HepG2 (cell line): ENCODE data around the gene PLPPR2.

Source experiments
- BHLHE40 ChIP-seq: IDR thresholded peaks from 2 replicates; pipeline ENCODE4 v1.6.1; 2011; ENCODE audit warnings: low read length, improper control_type of control experiment
- HNRNPUL1 ChIP-seq: fragments of 200-400 bp; formaldehyde crosslinking; IDR thresholded peaks from 2 replicates; pipeline ENCODE4 v1.6.1; 2017; ENCODE audit warnings: low read depth, mild to moderate bottlenecking, low read length, moderate library complexity
- NFIC ChIP-seq: IDR thresholded peaks from 2 replicates; pipeline ENCODE4 v1.6.1; 2012; ENCODE audit warnings: mild to moderate bottlenecking, low read length, inconsistent platforms
- SRF ChIP-seq: IDR thresholded peaks from 2 replicates; pipeline ENCODE4 v1.6.1; 2011; ENCODE audit warnings: mild to moderate bottlenecking, low read depth, low read length, moderate library complexity
- TBX2 ChIP-seq: sonication (generic); formaldehyde crosslinking; IDR thresholded peaks from 2 replicates; pipeline ENCODE4 v1.5.0; 2020; ENCODE audit warnings: missing genetic modification reagents, mild to moderate bottlenecking, borderline replicate concordance
- TCF12 ChIP-seq, 2 experiments: fragments of 450-650 bp in 1 of 2; sonication (generic) in 1 of 2; formaldehyde crosslinking in 1 of 2; IDR thresholded peaks; 2 replicates each; pipeline versions ENCODE4 v1.6.1 to v1.8.0; 2017 to 2022; ENCODE audit warnings: antibody characterized with exemption in 1 of 2, mild to moderate bottlenecking in 1 of 2, missing genetic modification reagents in 1 of 2, moderate library complexity in 1 of 2
- TCF7L2 ChIP-seq: IDR thresholded peaks from 2 replicates; pipeline ENCODE4 v1.6.1; 2011; ENCODE audit warnings: mild to moderate bottlenecking, low read depth, low read length, moderate library complexity
- TF ChIP-seq, protein P1 (sequence below): IDR thresholded peaks from 2 replicates; pipeline ENCODE4 v1.6.1; 2016; ENCODE audit warnings: low read depth, missing genetic modification reagents, missing compliant biosample characterization
- TF ChIP-seq, protein P2 (sequence below), 2 experiments: IDR thresholded peaks; 2 replicates each; pipeline ENCODE4 v1.6.1; 2011 to 2012; ENCODE audit warnings: low read length in 2 of 2, borderline replicate concordance in 1 of 2, low read depth in 1 of 2, mild to moderate bottlenecking in 1 of 2, moderate library complexity in 1 of 2

DNA sequence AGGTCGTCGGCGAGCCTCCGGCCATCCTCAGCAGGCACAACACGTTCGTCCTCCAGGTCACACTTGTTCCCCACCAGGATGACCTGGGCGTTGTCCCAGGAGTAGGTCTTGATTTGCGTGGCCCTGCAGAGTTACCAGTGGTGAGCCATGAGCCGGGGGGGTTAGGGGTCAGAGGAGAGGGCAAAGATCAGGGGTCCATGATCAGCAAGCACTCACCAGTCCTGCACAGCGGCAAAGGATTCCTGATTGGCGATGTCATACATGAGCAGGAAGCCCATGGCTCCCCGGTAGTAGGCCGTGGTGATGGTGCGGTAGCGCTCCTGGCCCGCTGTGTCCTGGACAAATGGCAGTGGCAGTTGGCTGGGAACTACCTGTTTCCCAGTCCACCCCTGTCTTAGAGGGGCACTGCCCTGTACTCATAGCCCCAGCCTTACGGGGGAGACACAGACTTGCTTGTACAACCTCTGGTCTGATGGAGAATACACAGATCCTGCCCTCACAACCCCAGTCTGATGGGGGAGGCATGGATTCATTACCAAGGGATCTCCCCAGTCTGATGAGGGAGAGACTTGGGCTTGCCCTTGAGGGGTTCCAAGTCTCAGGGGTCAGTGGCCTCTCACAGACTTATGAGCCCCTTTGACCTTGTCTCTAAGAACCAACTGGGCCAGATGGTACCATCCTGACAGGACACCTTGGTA is 19.6 kb upstream of the PLPPR2 start:
- TF ChIP-seq, protein P1, sequence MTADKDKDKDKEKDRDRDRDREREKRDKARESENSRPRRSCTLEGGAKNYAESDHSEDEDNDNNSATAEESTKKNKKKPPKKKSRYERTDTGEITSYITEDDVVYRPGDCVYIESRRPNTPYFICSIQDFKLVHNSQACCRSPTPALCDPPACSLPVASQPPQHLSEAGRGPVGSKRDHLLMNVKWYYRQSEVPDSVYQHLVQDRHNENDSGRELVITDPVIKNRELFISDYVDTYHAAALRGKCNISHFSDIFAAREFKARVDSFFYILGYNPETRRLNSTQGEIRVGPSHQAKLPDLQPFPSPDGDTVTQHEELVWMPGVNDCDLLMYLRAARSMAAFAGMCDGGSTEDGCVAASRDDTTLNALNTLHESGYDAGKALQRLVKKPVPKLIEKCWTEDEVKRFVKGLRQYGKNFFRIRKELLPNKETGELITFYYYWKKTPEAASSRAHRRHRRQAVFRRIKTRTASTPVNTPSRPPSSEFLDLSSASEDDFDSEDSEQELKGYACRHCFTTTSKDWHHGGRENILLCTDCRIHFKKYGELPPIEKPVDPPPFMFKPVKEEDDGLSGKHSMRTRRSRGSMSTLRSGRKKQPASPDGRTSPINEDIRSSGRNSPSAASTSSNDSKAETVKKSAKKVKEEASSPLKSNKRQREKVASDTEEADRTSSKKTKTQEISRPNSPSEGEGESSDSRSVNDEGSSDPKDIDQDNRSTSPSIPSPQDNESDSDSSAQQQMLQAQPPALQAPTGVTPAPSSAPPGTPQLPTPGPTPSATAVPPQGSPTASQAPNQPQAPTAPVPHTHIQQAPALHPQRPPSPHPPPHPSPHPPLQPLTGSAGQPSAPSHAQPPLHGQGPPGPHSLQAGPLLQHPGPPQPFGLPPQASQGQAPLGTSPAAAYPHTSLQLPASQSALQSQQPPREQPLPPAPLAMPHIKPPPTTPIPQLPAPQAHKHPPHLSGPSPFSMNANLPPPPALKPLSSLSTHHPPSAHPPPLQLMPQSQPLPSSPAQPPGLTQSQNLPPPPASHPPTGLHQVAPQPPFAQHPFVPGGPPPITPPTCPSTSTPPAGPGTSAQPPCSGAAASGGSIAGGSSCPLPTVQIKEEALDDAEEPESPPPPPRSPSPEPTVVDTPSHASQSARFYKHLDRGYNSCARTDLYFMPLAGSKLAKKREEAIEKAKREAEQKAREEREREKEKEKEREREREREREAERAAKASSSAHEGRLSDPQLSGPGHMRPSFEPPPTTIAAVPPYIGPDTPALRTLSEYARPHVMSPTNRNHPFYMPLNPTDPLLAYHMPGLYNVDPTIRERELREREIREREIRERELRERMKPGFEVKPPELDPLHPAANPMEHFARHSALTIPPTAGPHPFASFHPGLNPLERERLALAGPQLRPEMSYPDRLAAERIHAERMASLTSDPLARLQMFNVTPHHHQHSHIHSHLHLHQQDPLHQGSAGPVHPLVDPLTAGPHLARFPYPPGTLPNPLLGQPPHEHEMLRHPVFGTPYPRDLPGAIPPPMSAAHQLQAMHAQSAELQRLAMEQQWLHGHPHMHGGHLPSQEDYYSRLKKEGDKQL (CRISPR knock-in tag), result no peak
- TF ChIP-seq NFIC (no peak), SRF (no peak), TCF7L2 (no peak), TCF12 (IDR thresholded peaks at IDR 0.05) (no peak), TCF12 (CRISPR knock-in tag; IDR thresholded peaks at IDR 0.05) (no peak), TBX2 (CRISPR knock-in tag) (no peak), HNRNPUL1 (no peak), BHLHE40 (no peak)
- TF ChIP-seq, protein P2, sequence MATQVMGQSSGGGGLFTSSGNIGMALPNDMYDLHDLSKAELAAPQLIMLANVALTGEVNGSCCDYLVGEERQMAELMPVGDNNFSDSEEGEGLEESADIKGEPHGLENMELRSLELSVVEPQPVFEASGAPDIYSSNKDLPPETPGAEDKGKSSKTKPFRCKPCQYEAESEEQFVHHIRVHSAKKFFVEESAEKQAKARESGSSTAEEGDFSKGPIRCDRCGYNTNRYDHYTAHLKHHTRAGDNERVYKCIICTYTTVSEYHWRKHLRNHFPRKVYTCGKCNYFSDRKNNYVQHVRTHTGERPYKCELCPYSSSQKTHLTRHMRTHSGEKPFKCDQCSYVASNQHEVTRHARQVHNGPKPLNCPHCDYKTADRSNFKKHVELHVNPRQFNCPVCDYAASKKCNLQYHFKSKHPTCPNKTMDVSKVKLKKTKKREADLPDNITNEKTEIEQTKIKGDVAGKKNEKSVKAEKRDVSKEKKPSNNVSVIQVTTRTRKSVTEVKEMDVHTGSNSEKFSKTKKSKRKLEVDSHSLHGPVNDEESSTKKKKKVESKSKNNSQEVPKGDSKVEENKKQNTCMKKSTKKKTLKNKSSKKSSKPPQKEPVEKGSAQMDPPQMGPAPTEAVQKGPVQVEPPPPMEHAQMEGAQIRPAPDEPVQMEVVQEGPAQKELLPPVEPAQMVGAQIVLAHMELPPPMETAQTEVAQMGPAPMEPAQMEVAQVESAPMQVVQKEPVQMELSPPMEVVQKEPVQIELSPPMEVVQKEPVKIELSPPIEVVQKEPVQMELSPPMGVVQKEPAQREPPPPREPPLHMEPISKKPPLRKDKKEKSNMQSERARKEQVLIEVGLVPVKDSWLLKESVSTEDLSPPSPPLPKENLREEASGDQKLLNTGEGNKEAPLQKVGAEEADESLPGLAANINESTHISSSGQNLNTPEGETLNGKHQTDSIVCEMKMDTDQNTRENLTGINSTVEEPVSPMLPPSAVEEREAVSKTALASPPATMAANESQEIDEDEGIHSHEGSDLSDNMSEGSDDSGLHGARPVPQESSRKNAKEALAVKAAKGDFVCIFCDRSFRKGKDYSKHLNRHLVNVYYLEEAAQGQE (IDR thresholded peaks at IDR 0.05; ENCODE audit: borderline replicate concordance in 1 of 2, low read depth in 1 of 2, low read length in 2 of 2), result no peak
